ENCODE measurements around the gene GPD2. TPM values are rescaled to one million over a fixed set of nuclear protein-coding genes. Genes with fewer than 3 reads are reported as not detected.

The GPD2 gene
- total and polyA plus RNA-seq, 2 donors (not counting 1 experiment from before 2014, with no cell fraction given) = 5.1 to 26.8 TPM

GRCh38 chr2:156394033-156394741 is 42.0 kb upstream of the GPD2 start:
- WGBS (ENCODE audit: insufficient coverage) = 87% methylated on average over 9 of the region's 26 CpGs
- no peak overlapping the region for H2AFZ ChIP-seq (ENCODE audit: insufficient read depth, low read depth, low read length, poor library complexity, severe bottlenecking)
- H3K36me3 ChIP-seq (replicated peaks in 1 of 2; ENCODE audit: control extremely low read depth in 1 of 2, control insufficient read depth in 1 of 2, extremely low read depth in 1 of 2, insufficient read depth in 2 of 2, low read length in 1 of 2) = no peaks in the 10 kb centered on the region
- H3K4me2 ChIP-seq (replicated peaks; ENCODE audit: low read depth, low read length, poor library complexity, severe bottlenecking) = no peak overlapping the region
- H3K79me2 ChIP-seq (ENCODE audit: control insufficient read depth, insufficient read depth, low read length) = no peaks in the 10 kb centered on the region
- TF ChIP-seq EZH2 (IDR thresholded peaks at IDR 0.05; ENCODE audit: borderline replicate concordance, insufficient read depth, low read depth, low read length, poor library complexity, severe bottlenecking) (no peak), CTCF (IDR thresholded peaks at IDR 0.05) (no peak)
- ChIA-PET CTCF (interaction anchor here (3.3 kb wide), 1 partner anchor 59 kb away, joined by 12 read pairs; no protein-coding TSS in a partner anchor), POLR2A (no interaction called here)
- Mint-ChIP-seq H3K4me1 (peaks cover 10% of the 10 kb centered on the region), H3K9me3 (ENCODE audit: insufficient read depth) (no peaks in the 10 kb centered on the region), H3K27me3 (no peaks in the 10 kb centered on the region), H3K27ac (peak overlapping the region; percentile 7), H3K4me3 (no peak overlapping the region)
- H3K4me1 ChIP-seq (ENCODE audit: control insufficient read depth in 2 of 2, insufficient read depth in 2 of 2, low read length in 2 of 2) = peaks cover 0 to 15% of the 10 kb centered on the region in 2 donors
- H3K27me3 ChIP-seq (replicated peaks in 1 of 4; ENCODE audit: control extremely low read depth in 1 of 4, control insufficient read depth in 3 of 4, insufficient read depth in 4 of 4, low read length in 3 of 4) = no peaks in the 10 kb centered on the region
- no peak overlapping the region for H3K4me3 ChIP-seq (ENCODE audit: control extremely low read depth in 1 of 5, extremely low read depth in 1 of 5, insufficient read depth in 1 of 5, low read depth in 2 of 5, low read length in 4 of 5)
- H3K9me3 ChIP-seq (ENCODE audit: control extremely low read depth in 1 of 3, control insufficient read depth in 2 of 3, insufficient read depth in 1 of 3, low read length in 2 of 3) = peaks cover 0 to 5% (median 1%) of the 10 kb centered on the region in 3 donors
- H3K27ac ChIP-seq (ENCODE audit: low read length in 2 of 2) = no peak overlapping the region
- intact Hi-C loops (cut with micrococcal nuclease) = no loop called here
- H4K20me1 ChIP-seq (ENCODE audit: control insufficient read depth, insufficient read depth, low read length, poor library complexity, severe bottlenecking) = no peaks in the 10 kb centered on the region
- no peak for ATAC-seq (ENCODE audit: low read depth)
- DNase-seq = no peak
- no peak overlapping the region for H3K9ac ChIP-seq (ENCODE audit: low read length)

- TF ChIP-seq EZH2 (IDR thresholded peaks at IDR 0.05; ENCODE audit: borderline replicate concordance, insufficient read depth, low read depth, low read length, poor library complexity, severe bottlenecking) = no peak
- no peak for TF ChIP-seq CTCF (IDR thresholded peaks at IDR 0.05)
- Mint-ChIP-seq H3K4me3 (no peak overlapping the region), H3K4me1 (peaks cover 25% of the 10 kb centered on the region), H3K27ac (no peak overlapping the region), H3K27me3 (peaks cover 6% of the 10 kb centered on the region), H3K9me3 (ENCODE audit: insufficient read depth) (no peaks in the 10 kb centered on the region)
- no peak overlapping the region for H3K27ac ChIP-seq (ENCODE audit: low read length in 2 of 2)
- no peaks in the 10 kb centered on the region for H3K27me3 ChIP-seq (replicated peaks in 1 of 4; ENCODE audit: control extremely low read depth in 1 of 4, control insufficient read depth in 3 of 4, insufficient read depth in 4 of 4, low read length in 3 of 4)
- H3K4me2 ChIP-seq (replicated peaks; ENCODE audit: low read depth, low read length, poor library complexity, severe bottlenecking) = peak overlapping the region; percentile 0
- WGBS (ENCODE audit: insufficient coverage) = no CpG with 5 or more reads among the region's 2 CpGs
- no peak overlapping the region for H3K4me3 ChIP-seq (ENCODE audit: control extremely low read depth in 1 of 5, extremely low read depth in 1 of 5, insufficient read depth in 1 of 5, low read depth in 2 of 5, low read length in 4 of 5)
- peaks cover 6 to 23% of the 10 kb centered on the region in 2 donors for H3K4me1 ChIP-seq (ENCODE audit: control insufficient read depth in 2 of 2, insufficient read depth in 2 of 2, low read length in 2 of 2)
- H3K9ac ChIP-seq (ENCODE audit: low read length) = no peak overlapping the region
- H4K20me1 ChIP-seq (ENCODE audit: control insufficient read depth, insufficient read depth, low read length, poor library complexity, severe bottlenecking) = no peaks in the 10 kb centered on the region
- DNase-seq = peak; percentile 83
- ChIA-PET CTCF (interaction anchor here (3.3 kb wide), 1 partner anchor 61 kb away, joined by 12 read pairs; no protein-coding TSS in a partner anchor), POLR2A (interaction anchor here (1.8 kb wide), 1 partner anchor 62 kb away, joined by 6 read pairs; no protein-coding TSS in a partner anchor)
- no peak for ATAC-seq (ENCODE audit: low read depth)
- intact Hi-C loops (cut with micrococcal nuclease) = no loop called here
- no peaks in the 10 kb centered on the region for H3K36me3 ChIP-seq (replicated peaks in 1 of 2; ENCODE audit: control extremely low read depth in 1 of 2, control insufficient read depth in 1 of 2, extremely low read depth in 1 of 2, insufficient read depth in 2 of 2, low read length in 1 of 2)
- H3K79me2 ChIP-seq (ENCODE audit: control insufficient read depth, insufficient read depth, low read length) = no peaks in the 10 kb centered on the region
- H2AFZ ChIP-seq (ENCODE audit: insufficient read depth, low read depth, low read length, poor library complexity, severe bottlenecking) = no peak overlapping the region
- peaks cover 0 to 5% (median 1%) of the 10 kb centered on the region in 3 donors for H3K9me3 ChIP-seq (ENCODE audit: control extremely low read depth in 1 of 3, control insufficient read depth in 2 of 3, insufficient read depth in 1 of 3, low read length in 2 of 3)
These were observed 40.1 kb upstream of the GPD2 start for GRCh38 chr2:156396126-156396525.
